HG03139 (cell line): ENCODE data around the gene COL4A2.

Source experiments
- ATAC-seq: cut with Tn5 transposase; IDR thresholded peaks from one replicate; pipeline ENCODE4 v1.9.1; 2021; ENCODE audit not compliant: unreplicated experiment

Gene COL4A2

GRCh38 chr13:110466266-110466915 lies 159.3 kb downstream of the COL4A2 start:
- no peak for ATAC-seq

- no peak for ATAC-seq
These were observed 160.5 kb downstream of the COL4A2 start for GRCh38 chr13:110467516-110468110.

- no peak for ATAC-seq
These were observed 162.0 kb downstream of the COL4A2 start for GRCh38 chr13:110468986-110469495.

- no peak for ATAC-seq
These were observed 162.5 kb downstream of the COL4A2 start for GRCh38 chr13:110469597-110469996.

- ATAC-seq, result no peak
These were observed 163.4 kb downstream of the COL4A2 start for GRCh38 chr13:110470272-110471009.

GRCh38 chr13:110471156-110471832 lies 164.2 kb downstream of the COL4A2 start:
- ATAC-seq, result peak; percentile 38

- peak; percentile 97 for ATAC-seq
These were observed 164.7 kb downstream of the COL4A2 start for GRCh38 chr13:110471833-110472162.

GRCh38 chr13:110472904-110473563 lies 165.9 kb downstream of the COL4A2 start:
- ATAC-seq, result no peak

GRCh38 chr13:110474713-110475112 lies 167.6 kb downstream of the COL4A2 start:
- ATAC-seq, result no peak

- ATAC-seq, result no peak
These were observed 168.0 kb downstream of the COL4A2 start for GRCh38 chr13:110475117-110475516.

- ATAC-seq, result no peak
These were observed 168.6 kb downstream of the COL4A2 start for GRCh38 chr13:110475550-110476219.

- ATAC-seq, result no peak
These were observed 169.1 kb downstream of the COL4A2 start for GRCh38 chr13:110476220-110476617.

- no peak for ATAC-seq
These were observed 170.7 kb downstream of the COL4A2 start for GRCh38 chr13:110477706-110478245.

GRCh38 chr13:110478405-110479214 lies 171.5 kb downstream of the COL4A2 start:
- ATAC-seq, result no peak

GRCh38 chr13:110479215-110479545 lies 172.1 kb downstream of the COL4A2 start:
- no peak for ATAC-seq

- no peak for ATAC-seq
These were observed 172.6 kb downstream of the COL4A2 start for GRCh38 chr13:110479648-110480047.

GRCh38 chr13:110480161-110480560 lies 173.1 kb downstream of the COL4A2 start:
- ATAC-seq, result no peak

- no peak for ATAC-seq
These were observed 176.4 kb downstream of the COL4A2 start for GRCh38 chr13:110483386-110483968.
